Measurements from ENCODE around the gene RGS14. TPM values are rescaled to one million over a fixed set of nuclear protein-coding genes. Genes with fewer than 3 reads are reported as not detected.
"Not testable (repeated sequence)": the region's sequence is repeated elsewhere in the genome, so short reads cannot be mapped to it uniquely, and the experiment has no call there.

The RGS14 gene
- total and polyA plus RNA-seq, 2 donors (not counting 3 experiments of a cell fraction or from before 2014, with no cell fraction given), result 4.3 to 7.3 TPM

- dilution Hi-C loops (cut with MboI; ENCODE audit: extremely low pct_ligation_motif_present, low sequenced_read_pairs), result no loop called here
- no peak overlapping the region for H3K27ac ChIP-seq (ENCODE audit: insufficient read depth, low read depth, low read length)
- no peak for FAIRE-seq
These were observed 16.5 kb downstream of the RGS14 start for GRCh38 chr5:177374211-177374610.

GRCh38 chr5:177375516-177375915, 17.8 kb downstream of the RGS14 start:
- DNase-seq (ENCODE audit: low read depth, low spot score); H3K36me3 ChIP-seq (ENCODE audit: control insufficient read depth in 2 of 2, extremely low read depth in 1 of 2, insufficient read depth in 2 of 2, low read length in 2 of 2); intact Hi-C loops (cut with micrococcal nuclease); H3K9ac ChIP-seq (replicated peaks; ENCODE audit: extremely low read depth, insufficient read depth, low read length); H3K9me1 ChIP-seq (replicated peaks; ENCODE audit: control insufficient read depth, extremely low read depth, insufficient read depth, low read length); POLR2A ChIA-PET; H4K20me1 ChIP-seq (replicated peaks; ENCODE audit: control insufficient read depth, extremely low read depth, insufficient read depth, low read length); FAIRE-seq; BruUV-seq (replicated peaks); H2AFZ ChIP-seq (ENCODE audit: low read depth, low read length); H3K4me2 ChIP-seq (ENCODE audit: insufficient read depth, low read length); dilution Hi-C loops (cut with MboI; ENCODE audit: extremely low pct_ligation_motif_present, low sequenced_read_pairs); CTCF ChIA-PET; H3K27me3 ChIP-seq (ENCODE audit: control insufficient read depth in 2 of 2, insufficient read depth in 2 of 2, low read length in 2 of 2); H3K4me3 ChIP-seq (replicated peaks in 1 of 3; ENCODE audit: insufficient read depth in 1 of 3, low read depth in 1 of 3, low read length in 3 of 3); H3K27ac ChIP-seq (ENCODE audit: insufficient read depth, low read depth, low read length); H3K9me3 ChIP-seq (replicated peaks; ENCODE audit: control insufficient read depth, insufficient read depth, low read length); H3K79me2 ChIP-seq (ENCODE audit: control insufficient read depth, insufficient read depth, low read length): not testable (repeated sequence)
- peaks cover 15% of the 10 kb centered on the region for H3K4me1 ChIP-seq (ENCODE audit: control insufficient read depth, extremely low read depth, insufficient read depth, low read length)

More at GRCh38 chr5:177374211-177374610, 16.5 kb downstream of the RGS14 start:
- Histone ChIP-seq H3K4me2 (ENCODE audit: insufficient read depth, low read length) (no peak overlapping the region), H3K27me3 (ENCODE audit: control insufficient read depth in 2 of 2, insufficient read depth in 2 of 2, low read length in 2 of 2) (no peaks in the 10 kb centered on the region), H3K9me1 (replicated peaks; ENCODE audit: control insufficient read depth, extremely low read depth, insufficient read depth, low read length) (no peaks in the 10 kb centered on the region), H3K9ac (replicated peaks; ENCODE audit: extremely low read depth, insufficient read depth, low read length) (no peak overlapping the region), H3K79me2 (ENCODE audit: control insufficient read depth, insufficient read depth, low read length) (no peaks in the 10 kb centered on the region), H4K20me1 (replicated peaks; ENCODE audit: control insufficient read depth, extremely low read depth, insufficient read depth, low read length) (no peaks in the 10 kb centered on the region), H3K36me3 (ENCODE audit: control insufficient read depth in 2 of 2, extremely low read depth in 1 of 2, insufficient read depth in 2 of 2, low read length in 2 of 2) (no peaks in the 10 kb centered on the region), H3K4me1 (ENCODE audit: control insufficient read depth, extremely low read depth, insufficient read depth, low read length) (peaks cover 15% of the 10 kb centered on the region), H3K9me3 (replicated peaks; ENCODE audit: control insufficient read depth, insufficient read depth, low read length) (no peaks in the 10 kb centered on the region), H3K4me3 (replicated peaks in 1 of 3; ENCODE audit: insufficient read depth in 1 of 3, low read depth in 1 of 3, low read length in 3 of 3) (no peak overlapping the region), H2AFZ (ENCODE audit: low read depth, low read length) (no peak overlapping the region)
- DNase-seq (ENCODE audit: low read depth, low spot score), result no peak
- CTCF ChIA-PET, result interaction anchor here (0.9 kb wide), 1 partner anchor 9 kb away, joined by 3 read pairs; no protein-coding TSS in a partner anchor
- intact Hi-C loops (cut with micrococcal nuclease), result no loop called here
- POLR2A ChIA-PET, result no interaction called here
- TF ChIP-seq POLR2AphosphoS5 (IDR thresholded peaks at IDR 0.05; ENCODE audit: insufficient read depth, low read depth, low read length) (no peak), MAX (IDR thresholded peaks at IDR 0.05; ENCODE audit: insufficient read depth, insufficient read length) (no peak), EZH2 (IDR thresholded peaks at IDR 0.05; ENCODE audit: borderline replicate concordance, low read depth, low read length, severe bottlenecking) (no peak), MYC (IDR thresholded peaks at IDR 0.05; ENCODE audit: low read depth, low read length) (no peak), POLR2A (IDR thresholded peaks at IDR 0.05; ENCODE audit: low read depth, low read length) (no peak), FOS (IDR thresholded peaks at IDR 0.05; ENCODE audit: borderline replicate concordance, insufficient read depth, low read length) (no peak), CTCF (IDR thresholded peaks at IDR 0.05; ENCODE audit: extremely low read depth in 1 of 2, insufficient read depth in 1 of 2, low read depth in 1 of 2, low read length in 2 of 2) (no peak), GATA2 (IDR thresholded peaks at IDR 0.05; ENCODE audit: insufficient read depth, insufficient read length, low read depth, low read length) (no peak), JUN (IDR thresholded peaks at IDR 0.05; ENCODE audit: borderline replicate concordance, insufficient read depth, insufficient read length, low read depth) (no peak)
- no TSS peak for BruUV-seq (replicated peaks)
